Gastrocnemius medialis (tissue), 4 donors: ENCODE data around the gene SPATA13.

ENCODE experiments used
- POLR2A ChIP-seq, 2 donors: fragments of 450-650 bp; IDR thresholded peaks; one replicate each; pipeline ENCODE4 v1.6.1; 2017; ENCODE audit warnings: antibody characterized with exemption in 2 of 2, mild to moderate bottlenecking in 2 of 2, moderate library complexity in 2 of 2
- TF ChIP-seq, protein P1 (sequence below), 5 experiments: fragments of 450-650 bp in 3 of 5; fragments of 200-600 bp in 2 of 5; sonication (generic) in 2 of 5; IDR thresholded peaks in 4 of 5; conservative IDR thresholded peaks in 1 of 5; 1 replicate in 4 of 5; 2 replicates in 1 of 5; pipeline ENCODE4 v1.5.1; 2016 to 2019; ENCODE audit warnings: antibody characterized with exemption in 5 of 5, mild to moderate bottlenecking in 3 of 5, moderate library complexity in 3 of 5

DNA sequence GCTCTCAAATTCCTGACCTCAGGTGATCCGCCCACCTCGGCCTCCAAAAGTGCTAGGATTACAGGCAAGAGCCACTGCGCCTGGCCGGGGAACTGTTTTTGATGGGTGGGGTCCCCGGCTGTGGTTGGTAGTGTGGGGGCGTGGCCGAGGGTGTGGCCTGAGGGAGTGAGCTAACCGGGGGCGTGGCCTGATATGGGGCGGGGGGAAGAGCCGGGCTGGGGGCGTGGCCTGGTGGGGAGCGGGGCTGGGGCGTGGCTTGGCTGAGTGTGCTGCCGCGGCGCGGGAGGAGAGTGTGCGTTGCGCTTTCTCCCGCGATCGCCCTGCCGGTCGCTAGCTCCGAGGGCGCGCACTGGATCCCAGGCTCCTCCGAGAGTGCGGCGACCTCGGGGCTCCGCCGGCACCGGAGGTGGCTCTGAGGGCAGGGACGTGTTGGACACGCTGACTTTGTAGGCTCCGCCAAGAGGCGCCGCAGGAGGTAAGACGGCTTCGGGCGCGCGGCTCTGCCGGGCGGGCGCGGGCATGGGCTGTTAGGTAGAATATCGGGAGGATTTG, at the start of gene SPATA13:
- TF ChIP-seq, protein P1, sequence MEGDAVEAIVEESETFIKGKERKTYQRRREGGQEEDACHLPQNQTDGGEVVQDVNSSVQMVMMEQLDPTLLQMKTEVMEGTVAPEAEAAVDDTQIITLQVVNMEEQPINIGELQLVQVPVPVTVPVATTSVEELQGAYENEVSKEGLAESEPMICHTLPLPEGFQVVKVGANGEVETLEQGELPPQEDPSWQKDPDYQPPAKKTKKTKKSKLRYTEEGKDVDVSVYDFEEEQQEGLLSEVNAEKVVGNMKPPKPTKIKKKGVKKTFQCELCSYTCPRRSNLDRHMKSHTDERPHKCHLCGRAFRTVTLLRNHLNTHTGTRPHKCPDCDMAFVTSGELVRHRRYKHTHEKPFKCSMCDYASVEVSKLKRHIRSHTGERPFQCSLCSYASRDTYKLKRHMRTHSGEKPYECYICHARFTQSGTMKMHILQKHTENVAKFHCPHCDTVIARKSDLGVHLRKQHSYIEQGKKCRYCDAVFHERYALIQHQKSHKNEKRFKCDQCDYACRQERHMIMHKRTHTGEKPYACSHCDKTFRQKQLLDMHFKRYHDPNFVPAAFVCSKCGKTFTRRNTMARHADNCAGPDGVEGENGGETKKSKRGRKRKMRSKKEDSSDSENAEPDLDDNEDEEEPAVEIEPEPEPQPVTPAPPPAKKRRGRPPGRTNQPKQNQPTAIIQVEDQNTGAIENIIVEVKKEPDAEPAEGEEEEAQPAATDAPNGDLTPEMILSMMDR (IDR thresholded peaks at IDR 0.05 in 4 of 5, conservative IDR thresholded peaks at IDR 0.05 in 1 of 5) = no peak
- TF ChIP-seq POLR2A (IDR thresholded peaks at IDR 0.05) = peak; percentile 43 to 56
